ENCODE measurements around the gene CDKN2B-AS1.

The CDKN2B-AS1 gene

DNA sequence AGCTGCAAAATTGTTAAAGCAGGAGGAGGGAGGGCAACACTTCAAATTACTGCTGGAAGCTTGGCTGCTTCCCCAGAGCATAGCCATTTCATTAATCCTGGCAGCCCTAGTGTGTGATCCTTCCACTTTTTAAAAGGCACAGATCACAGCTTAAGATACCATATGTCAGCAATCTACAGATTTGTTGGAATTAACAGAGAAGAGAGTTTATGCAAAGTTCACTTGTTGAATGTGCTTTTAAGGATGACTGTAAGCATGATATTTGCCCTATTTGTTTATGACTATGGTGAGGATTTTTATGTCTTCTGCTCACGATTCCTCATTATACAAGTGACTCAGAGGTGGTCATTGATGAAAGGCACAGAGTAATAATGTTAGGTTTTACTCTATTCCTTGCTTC, 170.6 kb downstream of the CDKN2B-AS1 start:
- DNase-seq: no peak

DNA sequence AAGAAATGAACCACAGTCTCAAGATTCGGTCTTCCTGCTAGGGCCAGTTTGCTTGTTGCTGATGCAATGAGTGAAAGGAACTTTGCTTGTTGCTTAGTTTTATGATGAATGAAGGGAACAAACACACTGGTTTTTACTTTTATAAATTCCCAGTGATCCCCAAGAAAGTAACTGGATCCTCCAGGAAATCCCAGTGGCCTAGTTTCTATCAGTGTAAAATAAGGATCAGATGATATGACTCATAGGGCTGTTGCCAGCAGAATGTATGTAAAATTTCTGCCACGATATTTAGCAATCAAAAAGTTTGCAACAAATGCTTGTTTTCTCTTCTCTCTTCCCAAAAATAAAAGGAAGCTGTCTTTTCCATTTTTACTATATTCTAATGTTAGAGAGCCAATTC, 174.7 kb downstream of the CDKN2B-AS1 start:
- DNase-seq: no peak

DNA sequence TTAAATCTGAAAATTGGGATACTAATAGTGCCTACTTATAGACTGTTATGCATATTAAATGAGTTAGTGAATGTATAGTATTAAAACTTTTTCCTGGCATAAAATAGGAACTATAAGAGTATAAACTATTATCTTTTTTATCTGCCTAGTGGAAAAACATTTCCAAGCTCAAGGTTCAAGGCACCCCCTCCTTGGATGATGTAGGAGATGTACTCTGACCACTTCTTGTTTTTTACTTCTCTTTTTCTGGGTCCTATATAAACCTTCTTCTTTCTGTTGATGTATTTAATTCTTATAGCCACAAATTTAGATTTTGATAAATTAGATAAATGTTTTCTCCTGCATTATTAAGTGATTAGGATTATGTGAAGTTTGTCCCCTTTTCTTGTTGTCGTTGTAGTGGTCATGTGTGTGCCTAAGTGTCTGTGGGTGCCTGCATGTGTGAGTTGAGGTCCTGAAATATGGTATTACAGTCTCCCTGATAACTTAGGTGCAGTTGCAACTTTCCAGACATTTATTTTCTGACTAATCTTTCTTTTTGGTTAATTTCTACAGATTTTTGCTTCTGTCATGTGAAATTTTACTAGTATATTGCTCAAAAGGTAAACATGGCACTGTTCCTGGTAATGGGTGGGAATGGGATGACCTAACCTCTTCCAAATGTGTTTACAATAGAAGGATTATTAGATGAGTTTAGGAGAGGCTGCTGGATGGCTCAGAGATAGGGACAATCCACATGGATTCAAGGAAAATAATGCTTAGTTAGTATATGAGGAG, 175.3 kb downstream of the CDKN2B-AS1 start:
- DNase-seq: no peak
